Kidney (tissue), 22 donors: Measurements from ENCODE around the gene EIF6. TPM values are rescaled to one million over a fixed set of nuclear protein-coding genes. Genes with fewer than 3 reads are reported as not detected.

ENCODE experiments used
- DNase-seq, 5 donors: peaks; one replicate each; pipeline ENCODE4 v3.0.0-alpha.2; 2013 to 2020
- FAIRE-seq: peaks from 2 replicates; lab custom pipeline; 2012; peaks lifted over from hg19 to GRCh38; lab: Jason Lieb, UNC
- H3K27ac ChIP-seq, 2 donors: one replicate each; pipeline ENCODE4 v1.7.0; 2013; ENCODE audit warnings: low read depth in 2 of 2, low read length in 2 of 2, inconsistent platforms in 1 of 2
- H3K27me3 ChIP-seq: one replicate; pipeline ENCODE4 v1.7.1; 2013; ENCODE audit warnings: low read length, inconsistent platforms; ENCODE audit not compliant: control insufficient read depth, insufficient read depth
- H3K36me3 ChIP-seq, 3 donors: one replicate each; pipeline versions ENCODE4 v1.7.0 to v1.7.1; 2013; ENCODE audit warnings: low read length in 3 of 3, control low read depth in 1 of 3, inconsistent platforms in 1 of 3; ENCODE audit not compliant: insufficient read depth in 3 of 3, control insufficient read depth in 2 of 3
- H3K4me1 ChIP-seq, 3 donors: one replicate each; pipeline versions ENCODE4 v1.7.0 to v1.7.1; 2013; ENCODE audit warnings: low read length in 3 of 3, inconsistent platforms in 1 of 3, low read depth in 1 of 3; ENCODE audit not compliant: control insufficient read depth in 2 of 3, insufficient read depth in 2 of 3
- H3K4me3 ChIP-seq, 3 donors: one replicate each; pipeline versions ENCODE4 v1.7.0 to v1.8.1; 2013; ENCODE audit warnings: low read length in 3 of 3, control low read depth in 1 of 3, inconsistent platforms in 1 of 3
- H3K9ac ChIP-seq, 3 donors: one replicate each; pipeline versions ENCODE4 v1.7.0 to v1.7.1; 2013; ENCODE audit warnings: low read length in 3 of 3, control low read depth in 1 of 3, inconsistent platforms in 1 of 3
- H3K9me3 ChIP-seq, 3 donors: one replicate each; pipeline versions ENCODE4 v1.7.0 to v1.7.1; 2013; ENCODE audit warnings: low read length in 3 of 3, control low read depth in 1 of 3, inconsistent platforms in 1 of 3; ENCODE audit not compliant: control insufficient read depth in 2 of 3, insufficient read depth in 1 of 3
- CTCF ChIP-seq: IDR thresholded peaks from 3 replicates; pipeline ENCODE4 v1.5.1; 2012; ENCODE audit warnings: mild to moderate bottlenecking, moderate library complexity, borderline replicate concordance; ENCODE audit not compliant: insufficient read depth; ENCODE audit errors: extremely low read depth
- intact Hi-C: fragments of 100-400 bp; cut with DNase I; formaldehyde crosslinking; loops from one replicate; pipeline ENCODE4 v1.11.1; 2022
- long read RNA-seq, 10 donors: library from polyadenylated mRNA in 1 of 10; unstranded in 1 of 10; transcript quantifications; one replicate each; pipeline ENCODE4 v2.0.0 and lab custom pipeline, GENCODE V29; 2021 to 2026
- polyA plus RNA-seq: library from polyadenylated mRNA; stranded (reverse); fragments of 350-450 nt; fragmentation: Illumina TruSeq; extraction: RNeasy Lipid Tissue Mini Kit (QIAGEN cat#74804); gene quantifications from one replicate; pipeline ENCODE4 v1.2.3, GENCODE V29; 2014; ENCODE audit warnings: low read depth, low replicate concordance; ENCODE audit not compliant: insufficient read depth
- total RNA-seq: library from RNA; stranded (reverse); fragmentation: NEBNext Ultra II Directional; extraction: Animal tissue kit (Norgen Biotek cat#: 25700); gene quantifications from one replicate; pipeline ENCODE4 v1.2.1, GENCODE V29; 2021
- donor health status: control.
- donor health status: control.
- donor health status: control.
- donor health status: control.
- donor health status: control.
- donor health status: DM: yes; HTN: yes; CAD: no.
- donor health status: Normal renal cell carcinoma (clear cell type).

Gene EIF6
- total RNA-seq (114 TPM), polyA plus RNA-seq (254 TPM)
- long read RNA-seq, donor 1, transcript EIF6-203 (7 exons, 1,289 nt), result major isoform, 35 of 66 reads
- long read RNA-seq, donor 1, transcript EIF6-201 (6 exons, 1,252 nt), result minor isoform, 10 of 66 reads
- long read RNA-seq, donor 1, partial matches to known transcripts, result 20 of 66 reads
- long read RNA-seq, donor 1, other reads (novel, unspliced or antisense), result 0 of 66 reads
- long read RNA-seq, donor 2, transcript EIF6-201 (6 exons, 1,252 nt), result minor isoform, 9 of 120 reads
- long read RNA-seq, donor 2, transcript EIF6-203 (7 exons, 1,289 nt), result major isoform, 34 of 120 reads
- long read RNA-seq, donor 2, partial matches to known transcripts, result 75 of 120 reads
- long read RNA-seq, donor 2, other reads (novel, unspliced or antisense), result 0 of 120 reads
- long read RNA-seq, donor 3, transcript EIF6-203 (7 exons, 1,289 nt), result major isoform, 59 of 154 reads
- long read RNA-seq, donor 3, transcript EIF6-201 (6 exons, 1,252 nt), result minor isoform, 14 of 154 reads
- long read RNA-seq, donor 3, partial matches to known transcripts, result 78 of 154 reads
- long read RNA-seq, donor 3, other reads (novel, unspliced or antisense), result 0 of 154 reads
- long read RNA-seq, donor 4, transcript EIF6-201 (6 exons, 1,252 nt), result minor isoform, 8 of 90 reads
- long read RNA-seq, donor 4, transcript EIF6-203 (7 exons, 1,289 nt), result major isoform, 38 of 90 reads
- long read RNA-seq, donor 4, partial matches to known transcripts, result 38 of 90 reads
- long read RNA-seq, donor 4, other reads (novel, unspliced or antisense), result 0 of 90 reads
- long read RNA-seq, donor 5, transcript EIF6-203 (7 exons, 1,289 nt), result major isoform, 5 of 10 reads
- long read RNA-seq, donor 5, partial matches to known transcripts, result 5 of 10 reads
- long read RNA-seq, donor 5, other reads (novel, unspliced or antisense), result 0 of 10 reads
- long read RNA-seq, donor 6, transcript EIF6-203 (7 exons, 1,289 nt), result major isoform, 97 of 289 reads
- long read RNA-seq, donor 6, transcript EIF6-201 (6 exons, 1,252 nt), result minor isoform, 29 of 289 reads
- long read RNA-seq, donor 6, partial matches to known transcripts, result 159 of 289 reads
- long read RNA-seq, donor 6, other reads (novel, unspliced or antisense), result 0 of 289 reads
- long read RNA-seq, donor 7, transcript EIF6-203 (7 exons, 1,289 nt), result major isoform, 57 of 91 reads
- long read RNA-seq, donor 7, transcript EIF6-201 (6 exons, 1,252 nt), result minor isoform, 17 of 91 reads
- long read RNA-seq, donor 7, partial matches to known transcripts, result 11 of 91 reads
- long read RNA-seq, donor 7, other reads (novel, unspliced or antisense), result 4 of 91 reads
- long read RNA-seq, donor 8, transcript EIF6-201 (6 exons, 1,252 nt), result minor isoform, 9 of 122 reads
- long read RNA-seq, donor 8, transcript EIF6-203 (7 exons, 1,289 nt), result major isoform, 43 of 122 reads
- long read RNA-seq, donor 8, partial matches to known transcripts, result 64 of 122 reads
- long read RNA-seq, donor 8, other reads (novel, unspliced or antisense), result 0 of 122 reads
- long read RNA-seq, donor 9, transcript EIF6-201 (6 exons, 1,252 nt), result minor isoform, 7 of 64 reads
- long read RNA-seq, donor 9, transcript EIF6-203 (7 exons, 1,289 nt), result major isoform, 29 of 64 reads
- long read RNA-seq, donor 9, partial matches to known transcripts, result 27 of 64 reads
- long read RNA-seq, donor 9, other reads (novel, unspliced or antisense), result 0 of 64 reads
- long read RNA-seq, donor 10, transcript EIF6-203 (7 exons, 1,289 nt), result major isoform, 26 of 110 reads
- long read RNA-seq, donor 10, transcript EIF6-201 (6 exons, 1,252 nt), result minor isoform, 7 of 110 reads
- long read RNA-seq, donor 10, partial matches to known transcripts, result 76 of 110 reads
- long read RNA-seq, donor 10, other reads (novel, unspliced or antisense), result 0 of 110 reads

- TF ChIP-seq CTCF, result no peak
- Histone ChIP-seq H3K27ac (peak within 1 kb of the TSS; percentile 43 to 87), H3K27me3 (no peaks in the 10 kb centered on the region), H3K36me3 (peaks cover 8 to 17% (median 15%) of the 10 kb centered on the region in 3 donors), H3K4me1 (peaks cover 0 to 28% (median 24%) of the 10 kb centered on the region in 3 donors), H3K9me3 (no peaks in the 10 kb centered on the region), H3K4me3 (peak within 1 kb of the TSS; percentile 83 to 91 (median 84)), H3K9ac (peak within 1 kb of the TSS; percentile 72 to 87 (median 82))
- FAIRE-seq (no peak), DNase-seq (peak; percentile 88 to 96 (median 93))
- intact Hi-C loops, result no loop called here
Measured at GRCh38 chr20:35284267-35284991, at the start of gene EIF6. Gene EIF6, minus strand, starts transcription at chr20:35284772. Its CDS starts 285 bp downstream, at chr20:35284487.

- Histone ChIP-seq H3K4me1 (peaks cover 0 to 2% (median 0%) of the 10 kb centered on the region in 3 donors), H3K9ac (no peak overlapping the region), H3K4me3 (no peak overlapping the region), H3K9me3 (no peaks in the 10 kb centered on the region), H3K27ac (no peak overlapping the region), H3K36me3 (no peaks in the 10 kb centered on the region), H3K27me3 (no peaks in the 10 kb centered on the region)
- FAIRE-seq (no peak), DNase-seq (no peak)
- intact Hi-C loops, result no loop called here
- TF ChIP-seq CTCF, result no peak
Measured at GRCh38 chr20:35333606-35334005, 49.0 kb upstream of the EIF6 start.
